Measurements from ENCODE around the gene SCN3B.

SCN3B gene

GRCh38 chr11:123628936-123629683, 25.3 kb downstream of the SCN3B start:
- TF ChIP-seq CTCF (IDR thresholded peaks at IDR 0.05; ENCODE audit: low read depth, low read length, missing control alignments), result no peak
- no peak overlapping the region for H3K4me3 ChIP-seq (replicated peaks; ENCODE audit: low read depth, low read length)
- no peak for DNase-seq (ENCODE audit: extremely low read depth, low read depth)

GRCh38 chr11:123624974-123625373, 29.4 kb downstream of the SCN3B start:
- no peak for TF ChIP-seq CTCF (IDR thresholded peaks at IDR 0.05; ENCODE audit: low read depth, low read length, missing control alignments)
- no peak for DNase-seq (ENCODE audit: extremely low read depth, low read depth)
- H3K4me3 ChIP-seq (replicated peaks; ENCODE audit: low read depth, low read length), result no peak overlapping the region

GRCh38 chr11:123622576-123622975, 31.8 kb downstream of the SCN3B start:
- no peak for DNase-seq (ENCODE audit: extremely low read depth, low read depth)
- H3K4me3 ChIP-seq (replicated peaks; ENCODE audit: low read depth, low read length), result no peak overlapping the region
- TF ChIP-seq CTCF (IDR thresholded peaks at IDR 0.05; ENCODE audit: low read depth, low read length, missing control alignments), result no peak

GRCh38 chr11:123616505-123617198, 37.8 kb downstream of the SCN3B start:
- H3K4me3 ChIP-seq (replicated peaks; ENCODE audit: low read depth, low read length), result no peak overlapping the region
- DNase-seq (ENCODE audit: extremely low read depth, low read depth), result peak; percentile 16
- no peak for TF ChIP-seq CTCF (IDR thresholded peaks at IDR 0.05; ENCODE audit: low read depth, low read length, missing control alignments)

- no peak for TF ChIP-seq CTCF (IDR thresholded peaks at IDR 0.05; ENCODE audit: low read depth, low read length, missing control alignments)
- no peak overlapping the region for H3K4me3 ChIP-seq (replicated peaks; ENCODE audit: low read depth, low read length)
- DNase-seq (ENCODE audit: extremely low read depth, low read depth), result no peak
These were observed 42.7 kb downstream of the SCN3B start for GRCh38 chr11:123611698-123612097.

- H3K4me3 ChIP-seq (replicated peaks; ENCODE audit: low read depth, low read length), result no peak overlapping the region
- no peak for DNase-seq (ENCODE audit: extremely low read depth, low read depth)
- no peak for TF ChIP-seq CTCF (IDR thresholded peaks at IDR 0.05; ENCODE audit: low read depth, low read length, missing control alignments)
These were observed 45.5 kb downstream of the SCN3B start for GRCh38 chr11:123608945-123609344.

Measured in HFF-Myc (cell line).